NB4 (cell line): ENCODE results near the gene IQCE.

Experiments
- CTCF ChIP-seq: IDR thresholded peaks from one replicate; pipeline ENCODE4 v1.5.1; 2012; ENCODE audit warnings: low read depth, low read length
- MYC ChIP-seq: IDR thresholded peaks from 2 replicates; pipeline ENCODE4 v1.6.1; 2011; ENCODE audit warnings: low read depth, low read length
- POLR2A ChIP-seq: IDR thresholded peaks from 2 replicates; pipeline ENCODE4 v1.6.1; 2011; ENCODE audit warnings: mild to moderate bottlenecking; ENCODE audit not compliant: insufficient read length; ENCODE audit errors: extremely low read depth
- TF ChIP-seq, protein P1 (sequence below): IDR thresholded peaks from 2 replicates; pipeline ENCODE4 v1.6.1; 2011; ENCODE audit warnings: low read depth, low read length

- no peak for TF ChIP-seq POLR2A
- no peak for TF ChIP-seq CTCF
- TF ChIP-seq, protein P1, sequence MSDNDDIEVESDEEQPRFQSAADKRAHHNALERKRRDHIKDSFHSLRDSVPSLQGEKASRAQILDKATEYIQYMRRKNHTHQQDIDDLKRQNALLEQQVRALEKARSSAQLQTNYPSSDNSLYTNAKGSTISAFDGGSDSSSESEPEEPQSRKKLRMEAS = no peak
- TF ChIP-seq MYC = no peak
Observed at GRCh38 chr7:2575733-2576340, 17.1 kb downstream of the IQCE start.
